OCI-LY3 (cell line): ENCODE measurements around the gene ERCC6L.
A peak's percentile ranks its signal among the peaks of the same experiment; 100 is the strongest.

Experiments used
- H2AFZ ChIP-seq: fragments of 200-600, 300-600 bp; shearing (Covaris generic); 2 replicates; pipeline ENCODE4 v1.6.0; 2014; ENCODE audit warnings: antibody characterized with exemption, low read depth, low read length
- H3K27ac ChIP-seq: fragments of 200-600, 300-600 bp; sonication (generic); 2 replicates; pipeline ENCODE4 v1.5.1; 2014; ENCODE audit warnings: mild to moderate bottlenecking, low read length, moderate library complexity, mixed read lengths
- H3K27me3 ChIP-seq: fragments of 200-600, 300-600 bp; sonication (generic); 2 replicates; pipeline ENCODE4 v1.6.1; 2014; ENCODE audit warnings: low read depth, low read length, mixed read lengths
- H3K36me3 ChIP-seq: fragments of 200-600, 300-600 bp; sonication (generic); replicated peaks from 2 replicates; pipeline ENCODE3; 2014; ENCODE audit warnings: low read depth, low read length, mixed read lengths
- H3K4me1 ChIP-seq: fragments of 300-600, 200-600 bp; sonication (generic); 2 replicates; pipeline ENCODE4 v1.6.1; 2014; ENCODE audit warnings: low read length, mixed read lengths
- H3K4me2 ChIP-seq: fragments of 200-600, 300-600 bp; sonication (generic); 2 replicates; pipeline ENCODE4 v1.6.1; 2014; ENCODE audit warnings: low read length, mixed read lengths
- H3K4me3 ChIP-seq: fragments of 300-600, 200-600 bp; sonication (generic); 2 replicates; pipeline ENCODE4 v1.5.1; 2014; ENCODE audit warnings: antibody characterized with exemption, mild to moderate bottlenecking, low read length, moderate library complexity
- H3K79me2 ChIP-seq: fragments of 300-600, 200-600 bp; shearing (Covaris generic); 2 replicates; pipeline ENCODE4 v1.6.1; 2014; ENCODE audit warnings: mild to moderate bottlenecking, low read length, mixed read lengths
- H3K9ac ChIP-seq: fragments of 300-600, 200-600 bp; shearing (Covaris generic); 2 replicates; pipeline ENCODE4 v1.6.0; 2014; ENCODE audit warnings: mild to moderate bottlenecking, low read length, moderate library complexity
- H3K9me3 ChIP-seq: fragments of 200-600, 300-600 bp; shearing (Covaris generic); 2 replicates; pipeline ENCODE4 v1.6.1; 2014; ENCODE audit warnings: low read length, mixed read lengths; ENCODE audit not compliant: insufficient read depth
- H4K20me1 ChIP-seq: fragments of 200-600, 300-600 bp; sonication (generic); 2 replicates; pipeline ENCODE4 v1.6.1; 2016; ENCODE audit warnings: low read length, mixed read lengths; ENCODE audit not compliant: insufficient read depth
- CTCF ChIP-seq: fragments of 200-600, 300-600 bp; sonication (generic); IDR thresholded peaks from 2 replicates; pipeline ENCODE4 v1.5.1; 2014; ENCODE audit warnings: antibody characterized with exemption, low read length, low read depth
- EZH2phosphoT487 ChIP-seq: fragments of 200-600 bp; shearing (Covaris generic); IDR thresholded peaks from 2 replicates; pipeline ENCODE4 v1.6.1; 2018; ENCODE audit warnings: antibody characterized with exemption, mixed run types, low read depth

The ERCC6L gene, protein sequence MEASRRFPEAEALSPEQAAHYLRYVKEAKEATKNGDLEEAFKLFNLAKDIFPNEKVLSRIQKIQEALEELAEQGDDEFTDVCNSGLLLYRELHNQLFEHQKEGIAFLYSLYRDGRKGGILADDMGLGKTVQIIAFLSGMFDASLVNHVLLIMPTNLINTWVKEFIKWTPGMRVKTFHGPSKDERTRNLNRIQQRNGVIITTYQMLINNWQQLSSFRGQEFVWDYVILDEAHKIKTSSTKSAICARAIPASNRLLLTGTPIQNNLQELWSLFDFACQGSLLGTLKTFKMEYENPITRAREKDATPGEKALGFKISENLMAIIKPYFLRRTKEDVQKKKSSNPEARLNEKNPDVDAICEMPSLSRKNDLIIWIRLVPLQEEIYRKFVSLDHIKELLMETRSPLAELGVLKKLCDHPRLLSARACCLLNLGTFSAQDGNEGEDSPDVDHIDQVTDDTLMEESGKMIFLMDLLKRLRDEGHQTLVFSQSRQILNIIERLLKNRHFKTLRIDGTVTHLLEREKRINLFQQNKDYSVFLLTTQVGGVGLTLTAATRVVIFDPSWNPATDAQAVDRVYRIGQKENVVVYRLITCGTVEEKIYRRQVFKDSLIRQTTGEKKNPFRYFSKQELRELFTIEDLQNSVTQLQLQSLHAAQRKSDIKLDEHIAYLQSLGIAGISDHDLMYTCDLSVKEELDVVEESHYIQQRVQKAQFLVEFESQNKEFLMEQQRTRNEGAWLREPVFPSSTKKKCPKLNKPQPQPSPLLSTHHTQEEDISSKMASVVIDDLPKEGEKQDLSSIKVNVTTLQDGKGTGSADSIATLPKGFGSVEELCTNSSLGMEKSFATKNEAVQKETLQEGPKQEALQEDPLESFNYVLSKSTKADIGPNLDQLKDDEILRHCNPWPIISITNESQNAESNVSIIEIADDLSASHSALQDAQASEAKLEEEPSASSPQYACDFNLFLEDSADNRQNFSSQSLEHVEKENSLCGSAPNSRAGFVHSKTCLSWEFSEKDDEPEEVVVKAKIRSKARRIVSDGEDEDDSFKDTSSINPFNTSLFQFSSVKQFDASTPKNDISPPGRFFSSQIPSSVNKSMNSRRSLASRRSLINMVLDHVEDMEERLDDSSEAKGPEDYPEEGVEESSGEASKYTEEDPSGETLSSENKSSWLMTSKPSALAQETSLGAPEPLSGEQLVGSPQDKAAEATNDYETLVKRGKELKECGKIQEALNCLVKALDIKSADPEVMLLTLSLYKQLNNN

DNA sequence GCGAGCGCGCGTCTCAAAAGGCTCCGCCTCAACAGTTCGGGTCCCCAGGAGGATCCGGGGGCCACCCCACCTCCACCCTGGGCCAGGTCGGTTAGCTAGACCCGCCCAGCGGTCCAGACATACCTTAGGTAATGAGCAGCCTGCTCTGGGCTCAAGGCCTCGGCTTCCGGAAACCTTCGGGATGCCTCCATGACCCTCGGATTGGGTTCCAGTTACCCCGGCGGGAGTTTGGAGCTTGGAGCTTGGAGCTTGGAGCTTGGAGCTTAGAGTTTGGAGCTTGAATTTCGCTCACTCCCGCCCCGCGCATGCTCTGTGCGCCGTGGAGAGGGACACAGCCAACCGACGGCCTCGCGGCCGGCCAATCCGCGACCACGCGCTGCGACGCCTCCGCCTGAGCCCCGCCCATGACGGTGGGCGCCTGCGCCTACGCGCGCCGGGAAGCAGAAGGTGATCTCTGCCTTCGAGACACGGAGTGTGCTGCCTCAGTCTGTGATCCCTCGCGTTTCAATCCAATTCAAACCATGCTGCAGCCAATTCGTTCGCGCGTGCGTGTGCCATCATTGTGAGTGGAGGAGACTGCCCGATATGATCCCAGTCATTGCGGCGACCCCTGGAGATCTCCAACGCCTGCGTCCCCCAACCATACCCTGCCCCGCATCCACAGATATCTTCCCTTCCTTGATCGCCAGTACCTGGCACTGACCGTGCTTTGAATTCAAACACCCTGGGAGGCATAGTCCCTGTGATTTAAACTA lies at the start of gene ERCC6L:
ERCC6L (minus strand) TSS at position 307 of the 755 bp plus-strand sequence; CDS start at position 191, 116 bp downstream.
- H3K4me2 ChIP-seq, result peak within 1 kb of the TSS; percentile 92
- H3K4me1 ChIP-seq, result peaks cover 6% of the 10 kb centered on the region; the same call in 1 of the 2 replicates
- no peaks in the 10 kb centered on the region for H3K36me3 ChIP-seq
- peak within 1 kb of the TSS; percentile 99 for H3K4me3 ChIP-seq
- H3K9me3 ChIP-seq, result no peaks in the 10 kb centered on the region
- no peak for TF ChIP-seq EZH2phosphoT487
- no peak for TF ChIP-seq CTCF
- peak within 1 kb of the TSS; percentile 87 for H3K9ac ChIP-seq
- peaks cover 16% of the 10 kb centered on the region for H3K79me2 ChIP-seq
- H3K27ac ChIP-seq, result peak within 1 kb of the TSS; percentile 50; the same call in 1 of the 2 replicates
- no peaks in the 10 kb centered on the region for H3K27me3 ChIP-seq
- peak within 1 kb of the TSS; percentile 96 for H2AFZ ChIP-seq
- H4K20me1 ChIP-seq, result no peaks in the 10 kb centered on the region

DNA sequence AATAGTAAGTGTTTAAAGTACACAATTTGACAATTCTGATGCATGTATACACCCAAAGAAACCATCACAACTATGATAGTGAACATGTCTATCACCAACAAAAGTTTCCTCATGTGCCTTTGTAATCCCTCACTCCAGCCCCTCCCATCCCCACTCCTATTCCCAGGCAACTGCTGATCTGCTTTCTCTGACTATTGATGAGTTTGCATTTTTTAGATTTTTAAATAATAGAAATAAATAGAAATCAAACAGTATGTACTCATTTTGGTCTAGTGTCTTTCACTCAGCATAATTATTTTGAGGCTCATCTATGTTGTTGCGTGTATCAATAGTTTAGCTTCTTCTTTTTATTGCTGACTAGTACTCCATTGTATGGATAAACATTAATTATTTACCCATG lies 43.5 kb upstream of the ERCC6L start:
- H3K9ac ChIP-seq, result no peak overlapping the region
- no peak for TF ChIP-seq CTCF
- TF ChIP-seq EZH2phosphoT487, result no peak
- no peaks in the 10 kb centered on the region for H4K20me1 ChIP-seq
- no peaks in the 10 kb centered on the region for H3K36me3 ChIP-seq
- no peak overlapping the region for H3K27ac ChIP-seq
- H2AFZ ChIP-seq, result no peak overlapping the region
- no peaks in the 10 kb centered on the region for H3K4me1 ChIP-seq
- H3K79me2 ChIP-seq, result no peaks in the 10 kb centered on the region
- no peak overlapping the region for H3K4me3 ChIP-seq
- no peak overlapping the region for H3K4me2 ChIP-seq
- no peaks in the 10 kb centered on the region for H3K9me3 ChIP-seq
- H3K27me3 ChIP-seq, result no peaks in the 10 kb centered on the region

DNA sequence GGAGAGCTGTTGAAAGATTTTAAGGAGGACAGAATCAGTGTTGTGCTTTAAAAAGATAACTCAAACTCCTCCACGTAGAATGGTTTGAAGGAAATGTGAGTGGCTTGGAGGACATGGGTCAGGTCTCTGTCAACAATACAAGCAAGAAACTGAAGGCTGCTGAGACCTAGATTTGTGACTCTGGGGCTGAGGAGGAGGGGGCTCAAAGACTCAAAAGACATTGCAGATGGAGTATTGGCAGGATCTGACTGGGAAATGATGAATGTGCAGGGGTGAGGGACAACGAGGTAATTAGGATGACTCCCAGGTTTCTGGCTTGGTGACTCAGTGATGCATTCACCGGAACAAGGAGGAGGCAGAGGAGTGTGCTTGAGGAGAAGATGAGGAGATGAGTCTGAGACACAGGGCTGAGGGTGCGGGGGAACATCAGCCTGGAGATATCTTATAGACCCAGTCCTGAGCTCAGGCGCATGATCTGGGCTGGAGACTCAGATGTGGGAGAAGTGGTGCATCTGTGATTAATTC lies 41.6 kb upstream of the ERCC6L start:
- no peaks in the 10 kb centered on the region for H3K9me3 ChIP-seq
- peaks cover 14% of the 10 kb centered on the region for H3K36me3 ChIP-seq
- H3K27me3 ChIP-seq, result no peaks in the 10 kb centered on the region
- H3K4me2 ChIP-seq, result no peak overlapping the region
- H3K79me2 ChIP-seq, result peaks cover 17% of the 10 kb centered on the region
- H2AFZ ChIP-seq, result no peak overlapping the region
- TF ChIP-seq CTCF (no peak), EZH2phosphoT487 (no peak)
- peaks cover 7% of the 10 kb centered on the region for H3K4me1 ChIP-seq
- no peak overlapping the region for H3K4me3 ChIP-seq
- peaks cover 7% of the 10 kb centered on the region for H4K20me1 ChIP-seq
- no peak overlapping the region for H3K27ac ChIP-seq
- no peak overlapping the region for H3K9ac ChIP-seq
